GM12873 (cell line): ENCODE measurements around the gene TXNIP.
A peak's percentile ranks its signal among the peaks of the same experiment; 100 is the strongest.

Experiments used
- TF ChIP-seq, protein P1 (sequence below): IDR thresholded peaks from 2 replicates; pipeline ENCODE4 v1.5.1; 2012; ENCODE audit warnings: low read depth, mild to moderate bottlenecking, moderate library complexity, low read length, control low read depth; ENCODE audit not compliant: insufficient read depth; ENCODE audit errors: missing control alignments

Gene TXNIP, protein sequence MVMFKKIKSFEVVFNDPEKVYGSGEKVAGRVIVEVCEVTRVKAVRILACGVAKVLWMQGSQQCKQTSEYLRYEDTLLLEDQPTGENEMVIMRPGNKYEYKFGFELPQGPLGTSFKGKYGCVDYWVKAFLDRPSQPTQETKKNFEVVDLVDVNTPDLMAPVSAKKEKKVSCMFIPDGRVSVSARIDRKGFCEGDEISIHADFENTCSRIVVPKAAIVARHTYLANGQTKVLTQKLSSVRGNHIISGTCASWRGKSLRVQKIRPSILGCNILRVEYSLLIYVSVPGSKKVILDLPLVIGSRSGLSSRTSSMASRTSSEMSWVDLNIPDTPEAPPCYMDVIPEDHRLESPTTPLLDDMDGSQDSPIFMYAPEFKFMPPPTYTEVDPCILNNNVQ

DNA sequence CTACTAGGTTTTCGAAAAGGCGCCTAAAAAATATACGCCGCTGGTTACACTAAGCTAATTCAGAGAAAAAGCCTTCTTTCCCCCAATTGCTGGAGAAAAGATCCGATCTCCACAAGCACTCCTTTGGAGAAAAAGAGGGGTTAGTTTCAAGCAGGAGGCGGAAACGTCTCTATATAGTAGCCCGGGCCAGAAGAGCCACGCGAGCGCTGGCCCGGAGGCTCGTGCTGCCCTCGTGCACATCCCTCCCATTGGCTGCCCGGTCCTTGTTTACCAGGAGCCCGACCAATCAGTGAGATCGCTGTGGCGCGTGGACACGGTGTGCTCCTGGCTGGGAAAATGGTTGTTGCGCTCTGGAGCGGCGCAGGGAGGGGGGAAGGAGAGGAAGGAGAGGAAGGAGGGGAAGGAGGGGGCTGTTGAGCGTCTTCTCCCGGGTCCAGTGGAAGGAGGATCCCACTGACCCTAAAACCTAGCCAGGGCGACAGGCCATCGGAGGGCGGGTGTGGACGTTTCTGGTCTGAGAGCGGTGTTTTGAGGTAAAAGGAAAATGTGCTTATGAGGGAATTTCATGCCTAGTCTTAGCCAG is at the start of gene TXNIP:
TXNIP (minus strand) TSS at position 147 of the 583 bp plus-strand sequence. CDS start 313 bp downstream, outside the sequence.
- TF ChIP-seq, protein P1, sequence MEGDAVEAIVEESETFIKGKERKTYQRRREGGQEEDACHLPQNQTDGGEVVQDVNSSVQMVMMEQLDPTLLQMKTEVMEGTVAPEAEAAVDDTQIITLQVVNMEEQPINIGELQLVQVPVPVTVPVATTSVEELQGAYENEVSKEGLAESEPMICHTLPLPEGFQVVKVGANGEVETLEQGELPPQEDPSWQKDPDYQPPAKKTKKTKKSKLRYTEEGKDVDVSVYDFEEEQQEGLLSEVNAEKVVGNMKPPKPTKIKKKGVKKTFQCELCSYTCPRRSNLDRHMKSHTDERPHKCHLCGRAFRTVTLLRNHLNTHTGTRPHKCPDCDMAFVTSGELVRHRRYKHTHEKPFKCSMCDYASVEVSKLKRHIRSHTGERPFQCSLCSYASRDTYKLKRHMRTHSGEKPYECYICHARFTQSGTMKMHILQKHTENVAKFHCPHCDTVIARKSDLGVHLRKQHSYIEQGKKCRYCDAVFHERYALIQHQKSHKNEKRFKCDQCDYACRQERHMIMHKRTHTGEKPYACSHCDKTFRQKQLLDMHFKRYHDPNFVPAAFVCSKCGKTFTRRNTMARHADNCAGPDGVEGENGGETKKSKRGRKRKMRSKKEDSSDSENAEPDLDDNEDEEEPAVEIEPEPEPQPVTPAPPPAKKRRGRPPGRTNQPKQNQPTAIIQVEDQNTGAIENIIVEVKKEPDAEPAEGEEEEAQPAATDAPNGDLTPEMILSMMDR, result no peak

DNA sequence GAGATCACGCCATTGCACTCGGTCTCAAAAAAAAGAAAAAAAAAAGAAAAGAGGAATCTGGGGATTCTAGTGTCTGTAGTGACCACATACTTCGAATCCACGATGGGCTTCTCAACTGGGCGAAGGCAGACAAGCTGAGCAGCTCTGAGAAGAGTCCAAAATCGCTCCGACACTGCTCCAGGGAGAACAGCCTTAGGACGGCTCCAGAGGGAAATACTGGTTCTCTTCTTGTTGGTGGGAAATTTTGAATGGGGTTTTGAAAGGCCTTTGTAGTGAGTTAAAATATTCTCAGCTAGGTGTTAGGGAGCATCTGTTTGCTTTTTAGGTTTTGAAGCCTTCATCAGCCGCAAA is 43.4 kb upstream of the TXNIP start:
- TF ChIP-seq, protein P1, result no peak

DNA sequence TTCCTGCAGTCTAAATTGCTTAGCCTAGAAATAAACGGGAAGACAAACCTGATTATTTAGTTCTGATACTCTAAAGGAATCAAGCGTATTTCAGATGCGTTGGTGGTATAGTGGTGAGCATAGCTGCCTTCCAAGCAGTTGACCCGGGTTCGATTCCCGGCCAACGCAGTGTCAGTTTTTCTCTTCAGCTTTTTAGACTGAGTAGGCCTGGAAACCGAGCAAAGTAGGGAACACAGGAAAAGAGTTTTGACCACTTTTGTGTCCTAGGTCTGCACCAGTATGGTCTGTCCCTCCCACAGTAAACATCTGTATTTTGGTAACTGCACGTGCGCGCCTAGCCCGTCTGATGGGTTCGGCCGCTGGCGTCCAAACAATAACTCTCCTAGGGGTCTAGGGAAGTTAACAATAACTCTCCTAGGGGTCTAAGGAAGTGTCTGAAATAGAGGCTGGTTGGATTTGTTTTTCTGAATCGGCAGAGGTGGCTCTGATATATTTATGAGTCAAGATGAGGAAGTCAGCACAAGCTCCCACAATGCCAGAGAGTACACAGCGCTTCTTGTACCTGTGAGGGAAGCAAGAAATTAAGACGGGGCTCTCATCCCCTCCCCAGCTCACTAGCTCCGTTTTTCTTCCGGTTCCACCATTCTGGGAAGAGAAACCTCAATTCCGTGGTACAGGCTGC is 40.7 kb upstream of the TXNIP start:
- TF ChIP-seq, protein P1, result no peak

DNA sequence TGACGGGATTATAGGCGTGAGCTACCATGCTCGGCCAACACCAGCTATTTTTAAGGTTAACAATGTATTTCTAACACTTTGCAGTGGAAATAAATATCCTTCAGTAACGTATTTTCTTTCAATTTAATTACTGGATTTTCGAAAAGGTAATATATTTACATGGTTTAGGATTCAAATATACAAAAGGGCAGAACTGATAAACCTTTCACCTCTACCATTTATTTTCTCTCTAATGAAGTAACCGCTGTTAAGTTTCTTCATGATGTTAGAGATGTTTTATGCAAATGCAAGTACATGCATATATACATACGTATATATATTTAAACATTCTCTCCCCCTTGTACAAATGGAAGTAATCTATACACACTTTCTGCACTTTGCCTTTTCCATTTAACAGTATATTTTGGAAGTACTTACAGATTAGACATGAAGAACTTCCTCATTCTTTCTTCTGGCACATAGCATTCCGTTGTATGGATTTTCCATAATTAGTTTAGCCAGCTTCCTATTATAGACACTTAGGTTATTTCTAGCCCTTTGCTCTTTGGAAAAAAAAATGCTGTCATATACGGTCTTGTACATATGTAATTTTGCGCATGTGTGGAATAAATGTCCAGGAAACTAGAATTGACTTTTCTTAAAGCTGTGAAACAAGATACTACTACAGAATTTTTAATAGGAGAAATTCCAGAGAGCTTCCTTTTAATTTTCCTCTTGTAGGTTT is 40.0 kb upstream of the TXNIP start:
- TF ChIP-seq, protein P1, result no peak

DNA sequence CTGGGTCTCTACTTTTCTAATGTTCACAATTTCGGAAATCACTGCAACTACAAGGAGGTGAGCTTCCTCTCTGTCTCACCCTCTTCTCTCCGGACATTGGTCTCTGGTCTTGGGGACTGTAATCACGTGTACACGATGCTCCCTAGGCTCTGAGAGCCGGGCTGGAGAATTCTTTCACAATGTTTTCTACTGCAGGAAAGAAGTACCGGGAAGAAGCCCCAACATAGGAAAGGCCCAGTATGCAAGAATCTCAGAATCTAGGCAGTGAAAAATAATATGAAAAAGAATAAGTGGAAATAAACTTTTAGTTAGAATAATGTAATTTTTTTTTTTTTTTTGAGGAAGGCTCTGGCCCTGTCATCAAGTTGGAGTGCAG is 38.7 kb upstream of the TXNIP start:
- TF ChIP-seq, protein P1, result no peak

DNA sequence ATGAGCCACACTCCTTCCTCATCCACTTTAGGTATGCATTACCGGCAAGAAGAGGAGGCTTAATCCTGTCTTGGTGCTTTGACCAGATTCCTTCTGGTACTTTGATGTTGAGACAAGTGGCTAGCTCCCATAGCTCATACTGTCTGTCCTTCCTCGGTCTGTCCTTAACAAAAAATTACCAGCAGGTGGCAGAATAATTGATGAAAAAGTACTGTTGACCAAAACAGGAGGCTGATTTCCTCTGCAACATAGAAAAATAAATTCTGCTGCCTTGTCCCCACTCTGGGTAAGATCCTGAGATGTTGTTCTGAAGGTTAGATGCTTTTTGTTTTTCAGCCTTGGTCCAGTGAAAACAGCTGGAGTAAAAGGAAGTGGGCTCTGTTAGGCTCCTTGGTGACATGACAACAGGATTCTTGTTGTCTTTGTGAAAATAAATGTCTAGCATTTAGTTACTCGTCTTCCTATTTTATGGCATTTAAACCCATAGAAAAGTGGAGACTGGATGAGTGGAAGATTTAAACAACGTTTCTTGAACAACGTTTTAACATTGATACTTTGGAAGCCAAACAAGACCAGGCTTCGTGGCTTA is 36.3 kb upstream of the TXNIP start:
- TF ChIP-seq, protein P1, result peak; percentile 55
